Frontal cortex (tissue), 4 donors: ENCODE data around the gene GLT8D1. TPM values are rescaled to one million over a fixed set of nuclear protein-coding genes. Genes with fewer than 3 reads are reported as not detected.
"Not testable (repeated sequence)": the region's sequence is repeated elsewhere in the genome, so short reads cannot be mapped to it uniquely, and the experiment has no call there.

Source experiments
- DNase-seq, 2 donors: peaks; one replicate each; pipeline ENCODE4 v3.0.0; 2012; ENCODE audit warnings: low spot score in 2 of 2
- FAIRE-seq: peaks from 2 replicates; lab custom pipeline; 2012; peaks lifted over from hg19 to GRCh38; lab: Jason Lieb, UNC
- total RNA-seq: library from RNA; depleted of rRNA; stranded (reverse); fragments of >200 nt; gene quantifications from one replicate; pipeline ENCODE4 v1.2.3, GENCODE V29; 2014
- donor health status: control.
- donor health status: control.
- donor health status: control.

The GLT8D1 gene, protein sequence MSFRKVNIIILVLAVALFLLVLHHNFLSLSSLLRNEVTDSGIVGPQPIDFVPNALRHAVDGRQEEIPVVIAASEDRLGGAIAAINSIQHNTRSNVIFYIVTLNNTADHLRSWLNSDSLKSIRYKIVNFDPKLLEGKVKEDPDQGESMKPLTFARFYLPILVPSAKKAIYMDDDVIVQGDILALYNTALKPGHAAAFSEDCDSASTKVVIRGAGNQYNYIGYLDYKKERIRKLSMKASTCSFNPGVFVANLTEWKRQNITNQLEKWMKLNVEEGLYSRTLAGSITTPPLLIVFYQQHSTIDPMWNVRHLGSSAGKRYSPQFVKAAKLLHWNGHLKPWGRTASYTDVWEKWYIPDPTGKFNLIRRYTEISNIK
- total RNA-seq = 57.9 TPM

- peak; percentile 92 to 95 for DNase-seq
- FAIRE-seq = no peak
Observed at GRCh38 chr3:52705688-52706686, at the start of gene GLT8D1, which contains the start of gene SPCS1. TSS of gene GLT8D1 (minus strand) at chr3:52705791. CDS start at chr3:52700460, 5,331 bp downstream. TSS of gene SPCS1 (plus strand) at chr3:52706106. CDS start at chr3:52706247, 141 bp downstream.

DNA sequence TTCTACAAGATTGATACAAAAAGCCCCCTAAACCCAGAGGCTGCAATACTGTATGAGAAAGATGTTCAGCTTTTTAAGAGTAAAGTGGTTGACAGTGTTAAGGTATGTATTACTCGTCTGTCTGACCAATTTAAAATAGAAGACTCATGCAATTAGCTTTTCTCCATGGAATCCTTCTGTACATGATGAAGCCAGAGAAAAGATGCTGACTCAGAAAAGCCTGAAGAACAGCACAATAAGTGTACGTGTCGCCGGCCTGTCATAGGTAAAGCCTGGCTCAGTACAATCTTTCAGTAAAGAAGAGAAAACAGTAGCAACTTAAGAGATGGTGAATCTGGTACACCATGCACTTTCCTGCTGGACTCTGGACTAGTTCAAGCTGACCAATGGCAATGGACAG lies 48.8 kb upstream of the GLT8D1 start:
- FAIRE-seq (no peak), DNase-seq (no peak)

DNA sequence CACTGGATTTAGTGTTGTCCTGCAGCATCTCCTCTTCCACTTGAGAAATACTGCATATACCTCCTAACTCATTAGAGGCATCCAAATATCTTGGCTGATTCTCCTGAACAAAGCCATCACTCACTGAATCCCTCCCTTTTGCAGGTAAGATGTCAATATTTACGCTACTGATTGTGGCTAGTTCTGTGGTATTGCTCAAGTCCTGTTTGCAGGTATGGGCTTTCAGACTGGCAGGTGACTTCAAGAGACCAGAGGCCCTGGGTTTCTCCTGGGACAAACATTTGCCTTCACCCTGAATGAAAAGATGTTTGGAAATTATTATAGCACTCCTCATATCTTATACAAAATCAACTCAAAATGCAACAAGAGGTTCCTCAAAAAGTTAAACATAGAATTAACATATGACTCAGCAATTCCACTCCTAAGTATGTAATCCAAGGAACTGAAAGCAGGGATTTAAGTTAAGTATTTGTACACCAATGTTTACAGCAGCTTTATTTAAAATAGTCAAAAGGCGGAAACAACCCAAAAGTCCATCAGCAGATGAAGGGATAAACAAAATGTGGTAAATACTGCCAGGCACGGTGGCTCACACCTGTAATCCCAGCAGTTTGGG lies 46.6 kb upstream of the GLT8D1 start:
- no peak for FAIRE-seq
- no peak for DNase-seq

DNA sequence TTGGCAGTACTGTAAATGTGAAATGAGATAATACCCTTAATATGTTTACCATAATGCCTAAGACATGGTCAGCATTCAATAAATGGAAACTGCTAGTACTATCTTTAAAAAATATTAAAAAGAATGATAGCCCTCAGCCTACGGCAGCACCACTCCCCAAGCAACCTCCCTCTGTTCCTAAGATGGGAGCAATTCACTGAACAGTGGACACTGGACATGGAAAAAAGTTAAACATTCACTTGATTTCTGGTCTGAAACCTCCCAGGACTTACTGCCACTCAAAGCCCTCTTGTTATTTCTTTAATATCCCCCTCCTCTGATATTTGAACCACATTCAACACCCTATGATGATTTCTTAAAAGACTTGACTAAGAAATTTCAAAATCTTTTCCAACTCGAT lies 38.1 kb upstream of the GLT8D1 start:
- no peak for FAIRE-seq

GRCh38 chr3:52743152-52743551 lies 37.6 kb upstream of the GLT8D1 start:
- FAIRE-seq = no peak
- DNase-seq = no peak

More for the DNA sequence above, 38.1 kb upstream of the GLT8D1 start:
- no peak for DNase-seq

DNA sequence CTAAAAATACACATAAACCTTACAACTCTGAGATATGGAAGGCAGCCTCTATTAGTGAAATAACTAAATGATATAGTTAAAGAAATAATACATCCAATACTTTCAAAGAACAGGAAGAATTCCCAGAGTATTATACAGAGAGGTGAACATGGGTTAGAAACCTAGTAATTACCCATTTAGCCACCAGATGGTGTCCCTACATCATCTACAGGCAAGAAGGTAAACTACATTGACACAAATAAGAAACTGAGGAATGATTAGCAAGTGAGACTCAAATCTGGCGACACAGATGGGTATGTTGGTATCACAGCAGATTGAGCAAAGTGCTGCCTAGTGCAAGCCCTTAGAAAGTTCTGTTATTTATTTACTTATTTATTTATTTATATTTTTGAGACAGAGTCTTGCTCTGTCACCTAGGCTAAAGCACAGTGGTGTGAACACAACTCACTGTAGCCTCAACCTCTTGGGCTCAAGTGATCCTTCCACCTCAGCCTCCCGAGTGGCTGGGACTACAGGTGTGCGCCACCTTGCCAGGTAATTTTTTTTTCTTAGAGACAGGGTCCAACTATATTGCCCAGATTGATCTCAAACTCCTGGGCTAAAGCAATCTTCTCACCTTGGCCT lies 36.9 kb upstream of the GLT8D1 start:
- FAIRE-seq (no peak), DNase-seq (peak in 1 of 2 donors; percentile 39)

DNA sequence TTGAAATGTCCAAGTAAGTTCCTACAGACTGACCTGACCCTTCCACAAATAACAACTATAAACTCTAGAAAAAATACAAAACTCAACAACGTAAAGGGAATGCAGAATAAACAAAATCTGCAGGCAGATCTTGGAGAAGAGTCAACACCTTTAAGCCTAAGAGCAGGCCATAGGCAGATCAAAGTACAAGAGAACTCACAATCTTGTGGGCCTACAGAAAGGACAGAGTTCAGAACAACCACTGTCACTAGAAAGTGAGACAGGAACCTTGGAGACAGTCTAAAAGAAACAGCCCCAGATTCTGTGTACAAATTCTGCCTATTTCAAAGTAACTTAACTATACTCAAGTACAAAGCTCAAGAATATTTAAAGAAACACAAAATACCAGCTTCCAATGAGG lies 34.1 kb upstream of the GLT8D1 start:
- DNase-seq (no peak), FAIRE-seq (no peak)

DNA sequence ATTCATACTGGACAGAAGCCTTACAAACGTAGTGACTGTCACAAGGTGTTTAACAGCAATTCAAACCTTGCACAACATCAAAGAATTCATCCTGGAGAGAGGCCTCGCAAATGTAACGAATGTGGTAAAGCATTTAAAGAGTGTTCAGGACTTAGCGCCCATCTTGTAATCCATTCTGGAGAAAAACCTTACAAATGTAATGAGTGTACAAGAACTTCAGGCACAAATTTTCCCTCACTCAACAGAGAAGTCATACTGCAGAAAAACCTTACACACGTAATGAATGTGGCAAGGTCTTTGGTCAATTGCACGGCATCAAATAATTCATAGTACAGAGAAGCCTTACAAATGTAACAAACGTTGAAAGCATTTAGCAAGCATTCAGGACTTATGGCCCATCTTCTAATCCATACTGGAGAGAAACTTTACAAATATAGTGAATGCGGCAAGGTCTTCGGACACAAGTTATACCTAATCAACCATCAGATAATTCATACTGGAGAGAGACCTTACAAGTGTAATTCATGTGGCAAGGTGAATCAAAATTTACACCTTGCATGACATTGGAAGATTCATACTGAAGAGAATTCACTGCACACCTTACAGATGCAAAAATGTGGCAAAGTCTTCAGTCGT lies 27.8 kb upstream of the GLT8D1 start:
- FAIRE-seq = no peak
- no peak for DNase-seq

DNA sequence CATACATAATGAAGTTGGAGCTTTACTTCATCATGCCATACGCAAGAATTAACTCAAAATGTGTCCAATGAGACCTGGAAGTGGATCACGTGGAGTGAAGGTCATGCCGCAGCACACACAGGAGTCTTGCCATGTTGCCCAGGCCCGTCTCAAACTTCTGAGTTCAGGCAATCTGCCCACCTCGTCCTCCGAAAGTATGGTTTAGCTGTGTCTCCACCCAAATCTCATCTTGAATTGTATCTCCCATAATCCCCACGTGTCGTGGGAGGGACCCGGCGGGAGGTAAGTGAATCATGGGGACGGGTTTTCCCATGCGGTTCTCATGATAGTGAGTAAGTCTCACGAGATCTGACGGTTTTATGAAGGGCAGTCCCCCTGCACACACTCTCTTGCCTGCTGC lies 26.0 kb upstream of the GLT8D1 start:
- FAIRE-seq = no peak
- DNase-seq = no peak

DNA sequence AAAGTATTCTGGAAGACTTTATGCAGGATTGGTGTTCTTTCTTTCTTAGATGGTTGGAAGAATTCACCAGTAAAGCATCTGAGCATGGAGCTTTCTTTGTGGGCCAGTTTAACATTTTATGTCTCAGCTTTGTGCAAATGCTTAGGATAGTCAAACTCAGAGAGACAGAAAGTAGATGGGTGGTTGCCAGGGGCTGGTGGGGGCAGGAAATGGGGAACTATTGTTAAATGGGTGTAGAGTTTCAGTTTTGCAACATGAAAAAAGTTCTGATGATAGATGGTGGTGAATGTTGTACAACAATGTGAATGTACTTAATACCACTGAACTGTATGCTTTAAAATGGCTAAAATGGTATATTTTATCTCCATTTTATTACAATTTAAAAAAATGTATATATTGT lies 25.1 kb upstream of the GLT8D1 start:
- no peak for DNase-seq
- FAIRE-seq = no peak

- not testable (repeated sequence) for DNase-seq, FAIRE-seq
Observed at GRCh38 chr3:52728753-52729152, 23.2 kb upstream of the GLT8D1 start.

DNA sequence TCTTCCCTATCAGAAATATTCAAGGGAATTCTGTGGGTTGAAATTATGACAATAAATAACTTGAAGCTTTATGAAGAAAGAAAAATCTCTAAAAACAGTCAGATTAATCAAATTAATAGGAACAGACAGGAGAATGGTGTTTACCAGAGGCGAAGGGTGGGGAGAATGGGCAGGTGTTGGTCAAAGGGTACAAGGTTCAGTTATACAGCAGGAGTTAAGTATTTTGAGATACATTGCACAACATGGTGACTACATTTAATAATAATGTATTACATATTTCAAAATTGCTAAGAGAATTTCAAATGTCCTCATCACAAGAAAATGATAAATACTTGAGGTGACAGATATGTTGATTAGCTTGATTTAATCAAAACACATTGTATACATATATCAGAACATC lies 18.9 kb upstream of the GLT8D1 start:
- FAIRE-seq = no peak
- DNase-seq = no peak

DNA sequence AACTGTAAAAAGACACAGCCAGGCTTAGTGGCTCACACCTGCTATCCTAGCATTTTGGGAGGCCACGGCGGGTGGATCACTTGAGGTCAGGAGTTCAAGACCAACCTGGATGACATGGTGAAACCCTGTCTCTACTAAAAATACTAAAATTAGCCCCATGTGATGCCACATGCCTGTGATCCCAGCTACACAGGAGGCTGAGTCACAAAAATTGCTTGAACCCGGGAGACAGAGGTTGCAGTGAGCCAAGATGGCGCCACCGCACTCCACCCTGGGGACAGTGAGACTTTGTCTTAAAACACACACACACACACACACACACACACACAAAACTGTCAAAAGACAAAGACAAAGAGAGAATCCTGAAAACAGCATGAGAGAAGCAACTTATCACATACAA lies 18.3 kb upstream of the GLT8D1 start:
- FAIRE-seq (no peak), DNase-seq (no peak)

- DNase-seq (no peak), FAIRE-seq (no peak)
Observed at GRCh38 chr3:52722491-52722890, 16.9 kb upstream of the GLT8D1 start.

DNA sequence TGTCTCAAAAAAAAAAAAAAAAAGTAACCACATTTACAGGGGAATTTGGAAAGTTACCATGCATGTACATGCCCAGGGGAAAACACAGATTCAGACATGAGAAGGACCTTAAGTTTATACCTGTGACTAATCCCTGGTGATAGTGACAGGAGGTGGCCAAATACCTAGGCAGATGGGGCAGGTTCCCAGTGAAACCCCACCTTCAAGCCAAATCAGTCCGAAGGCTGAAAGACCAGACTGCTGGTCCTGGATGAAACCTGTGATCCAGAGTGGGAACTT lies 16.1 kb upstream of the GLT8D1 start:
- DNase-seq (no peak), FAIRE-seq (no peak)

DNA sequence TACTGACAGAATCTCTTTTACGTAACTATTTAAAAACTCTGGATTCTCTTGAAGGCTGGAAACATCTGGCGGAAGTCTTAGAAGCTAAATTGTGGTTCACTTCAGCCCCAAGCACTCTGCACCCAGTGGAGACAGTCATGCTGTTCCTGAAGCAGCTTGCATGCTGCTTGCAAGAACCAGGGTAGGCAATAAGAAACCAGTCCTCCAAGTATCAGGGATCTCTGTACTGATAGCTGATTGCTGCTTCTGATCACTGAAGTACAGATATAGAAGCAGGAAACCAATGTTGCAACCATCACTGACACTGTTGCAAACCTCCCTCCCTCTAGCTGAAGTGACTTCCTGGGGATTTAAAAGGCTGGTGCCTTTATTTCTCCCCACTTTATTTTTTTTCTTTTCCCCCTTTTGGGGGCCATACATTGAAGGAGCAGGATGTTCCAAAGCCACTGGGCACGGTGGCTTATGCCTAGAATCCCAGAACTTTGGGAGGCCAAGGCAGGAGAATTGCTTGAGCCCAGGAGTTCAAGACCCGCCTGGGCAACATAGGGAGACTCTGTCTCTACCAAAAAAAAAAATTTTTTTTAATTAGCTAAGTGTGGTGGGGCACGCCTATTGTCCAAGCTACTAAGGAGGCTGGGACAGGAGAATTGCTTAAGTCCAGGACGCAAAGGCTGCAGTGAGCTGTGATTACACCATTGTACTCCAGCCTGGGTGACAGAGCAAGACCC lies 15.6 kb upstream of the GLT8D1 start:
- FAIRE-seq = no peak

DNA sequence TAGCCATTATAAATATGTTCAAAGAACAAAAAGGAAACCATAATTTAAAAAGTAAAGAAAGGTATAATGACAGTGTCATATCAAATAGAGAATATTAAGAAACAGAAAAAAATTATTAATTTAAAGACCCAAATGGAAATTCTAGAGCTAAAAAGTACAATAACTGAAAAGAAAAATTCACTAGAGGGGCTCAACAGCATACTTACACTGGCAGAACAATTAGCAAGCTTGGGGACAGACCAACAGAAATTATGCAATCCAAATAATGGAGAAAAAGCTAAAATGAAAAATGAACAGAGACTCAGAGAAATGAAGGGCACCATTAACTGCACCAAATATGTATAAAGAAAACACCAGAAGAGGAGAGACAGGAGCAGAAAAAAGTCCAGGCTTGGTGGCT lies 14.0 kb upstream of the GLT8D1 start:
- no peak for FAIRE-seq
- no peak for DNase-seq

More for the DNA sequence above, 15.6 kb upstream of the GLT8D1 start:
- DNase-seq = no peak

- FAIRE-seq (no peak), DNase-seq (no peak)
Observed at GRCh38 chr3:52715714-52716305, 10.2 kb upstream of the GLT8D1 start.
